OCI-M1 (cell line): ENCODE measurements around the gene PPFIBP1.
"Not testable (repeated sequence)": the region's sequence is repeated elsewhere in the genome, so short reads cannot be mapped to it uniquely, and the experiment has no call there.

Experiments
- DNase-seq: peaks from one replicate; lab custom pipeline; 2025; lab: John Stamatoyannopoulos, UW

PPFIBP1 gene

GRCh38 chr12:27710592-27711316, 186.7 kb downstream of the PPFIBP1 start, which contains the start of gene MRPS35:
MRPS35 (plus strand) TSS chr12:27710832; CDS start chr12:27710844, 12 bp downstream.
- DNase-seq: peak; percentile 94

- peak; percentile 52 for DNase-seq
Measured at GRCh38 chr12:27711317-27711682, 187.3 kb downstream of the PPFIBP1 start.

GRCh38 chr12:27711967-27712366, 188.0 kb downstream of the PPFIBP1 start:
- no peak for DNase-seq

- DNase-seq: no peak
Measured at GRCh38 chr12:27723212-27723611, 199.2 kb downstream of the PPFIBP1 start.

- DNase-seq: no peak
Measured at GRCh38 chr12:27730097-27730588, 206.1 kb downstream of the PPFIBP1 start.

- DNase-seq: no peak
Measured at GRCh38 chr12:27732281-27732680, 208.3 kb downstream of the PPFIBP1 start.

- peak; percentile 65 for DNase-seq
Measured at GRCh38 chr12:27733052-27733656, 209.1 kb downstream of the PPFIBP1 start.

- no peak for DNase-seq
Measured at GRCh38 chr12:27733791-27734190, 209.8 kb downstream of the PPFIBP1 start.

- not testable (repeated sequence) for DNase-seq
Measured at GRCh38 chr12:27734321-27734720, 210.3 kb downstream of the PPFIBP1 start.

- DNase-seq: no peak
Measured at GRCh38 chr12:27743601-27744000, 219.6 kb downstream of the PPFIBP1 start.
